ENCODE data around the gene EXOC3L4.

Gene EXOC3L4

DNA sequence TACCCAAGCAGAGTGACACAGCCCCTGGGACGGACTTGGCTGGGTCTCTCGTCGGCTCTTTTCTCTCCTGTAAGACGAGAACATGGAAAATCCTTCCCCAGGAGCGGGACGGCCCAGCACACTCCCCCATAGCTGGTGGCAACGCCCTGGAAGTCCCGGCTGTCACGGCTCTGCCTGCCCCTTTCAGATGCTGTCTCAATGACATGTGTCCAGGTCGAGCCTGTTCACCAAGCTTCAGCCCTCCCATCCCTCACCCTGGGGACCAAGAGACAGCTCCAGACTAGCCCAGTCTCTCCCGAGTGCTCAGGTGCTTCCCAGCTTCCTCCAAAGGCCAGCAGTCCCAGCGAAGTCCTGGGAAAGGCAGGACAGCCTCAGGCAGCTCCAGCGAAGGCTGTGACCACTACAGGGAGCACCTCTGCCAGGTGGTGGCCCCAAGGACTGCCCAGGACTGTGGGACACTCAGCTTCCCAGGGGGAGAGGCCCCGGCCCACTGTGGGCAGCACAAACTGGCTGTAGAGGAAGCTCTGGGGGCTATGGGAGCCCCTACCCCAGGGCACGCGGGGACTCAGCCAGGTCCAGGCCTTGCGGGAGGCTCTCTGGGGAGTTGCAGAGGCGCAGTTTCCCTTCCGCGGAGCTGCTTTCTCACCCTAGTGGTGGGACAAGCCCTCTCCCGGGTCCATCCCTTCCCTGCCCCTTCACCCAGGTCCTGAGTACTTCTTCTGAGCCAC lies 62.3 kb downstream of the EXOC3L4 start:
- H3K27me3 ChIP-seq (ENCODE audit: control insufficient read depth, insufficient read depth, low read length, poor library complexity, severe bottlenecking): no peaks in the 10 kb centered on the region
- WGBS, 2 experiments: 68 to 69% methylated on average over 21 of the region's 21 CpGs
- no peaks in the 10 kb centered on the region for H3K36me3 ChIP-seq (ENCODE audit: control insufficient read depth, insufficient read depth, low read length)
- H3K9me3 ChIP-seq (ENCODE audit: control insufficient read depth, low read length): no peaks in the 10 kb centered on the region
- H3K27ac ChIP-seq (ENCODE audit: insufficient read depth, low read depth, low read length, poor library complexity, severe bottlenecking): no peak overlapping the region
- H3K4me1 ChIP-seq (ENCODE audit: control insufficient read depth, insufficient read depth, low read length): peaks cover 8% of the 10 kb centered on the region
- H3K4me3 ChIP-seq (ENCODE audit: insufficient read depth, low read depth, low read length): no peak overlapping the region

DNA sequence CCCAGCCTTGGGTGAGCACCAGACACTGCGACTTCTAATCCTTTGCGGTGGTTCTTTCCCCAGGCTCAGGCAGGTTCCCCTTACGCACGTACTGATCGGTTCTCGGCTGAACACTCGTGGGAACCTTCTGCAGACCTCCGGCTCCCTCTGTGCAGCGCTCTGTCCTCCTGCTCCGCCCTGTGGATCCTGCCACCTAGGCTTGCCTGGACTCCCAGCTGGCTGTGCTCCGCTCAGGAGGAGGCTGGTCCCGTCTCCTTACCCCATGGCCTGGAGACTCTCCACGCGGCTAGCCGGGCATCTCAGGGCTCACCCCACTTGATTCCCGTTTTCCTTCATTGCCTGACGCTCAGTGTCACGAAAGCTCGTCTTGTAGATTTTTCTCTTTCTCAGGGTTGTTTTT lies 63.4 kb downstream of the EXOC3L4 start:
- WGBS, 2 experiments: 93 to 94% methylated on average over 19 of the region's 19 CpGs
- Histone ChIP-seq H3K36me3 (ENCODE audit: control insufficient read depth, insufficient read depth, low read length) (no peaks in the 10 kb centered on the region), H3K9me3 (ENCODE audit: control insufficient read depth, low read length) (no peaks in the 10 kb centered on the region), H3K4me1 (ENCODE audit: control insufficient read depth, insufficient read depth, low read length) (peaks cover 8% of the 10 kb centered on the region), H3K27me3 (ENCODE audit: control insufficient read depth, insufficient read depth, low read length, poor library complexity, severe bottlenecking) (no peaks in the 10 kb centered on the region), H3K4me3 (ENCODE audit: insufficient read depth, low read depth, low read length) (no peak overlapping the region), H3K27ac (ENCODE audit: insufficient read depth, low read depth, low read length, poor library complexity, severe bottlenecking) (no peak overlapping the region)

DNA sequence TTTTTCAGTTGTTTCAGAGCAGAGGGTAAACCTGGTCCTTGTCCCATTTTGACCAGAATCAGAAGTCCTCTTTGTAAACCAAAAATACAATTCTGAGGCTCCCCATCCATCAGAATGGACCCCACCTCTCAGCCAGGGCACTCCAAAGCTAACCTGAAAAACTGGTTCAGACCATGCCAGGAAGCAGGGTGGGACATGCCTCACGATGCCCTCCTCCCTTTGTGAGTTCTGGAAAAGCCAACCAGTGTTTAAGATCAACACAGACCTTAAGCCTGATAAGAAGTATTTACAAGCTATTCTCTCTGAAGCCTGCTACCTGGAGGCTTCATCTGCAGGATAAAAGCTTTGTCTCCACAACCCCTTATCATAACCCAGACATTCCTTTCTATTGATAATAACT lies 64.2 kb downstream of the EXOC3L4 start:
- 71 to 77% methylated on average over 1 of the region's 1 CpG for WGBS, 2 experiments
- Histone ChIP-seq H3K27ac (ENCODE audit: insufficient read depth, low read depth, low read length, poor library complexity, severe bottlenecking) (no peak overlapping the region), H3K36me3 (ENCODE audit: control insufficient read depth, insufficient read depth, low read length) (no peaks in the 10 kb centered on the region), H3K4me1 (ENCODE audit: control insufficient read depth, insufficient read depth, low read length) (peaks cover 8% of the 10 kb centered on the region), H3K4me3 (ENCODE audit: insufficient read depth, low read depth, low read length) (no peak overlapping the region), H3K9me3 (ENCODE audit: control insufficient read depth, low read length) (no peaks in the 10 kb centered on the region), H3K27me3 (ENCODE audit: control insufficient read depth, insufficient read depth, low read length, poor library complexity, severe bottlenecking) (no peaks in the 10 kb centered on the region)
